GM10248 (cell line): ENCODE measurements around the gene CSNK1G1.

Experiments used
- CTCF ChIA-PET: fragments of 300-600 bp; sonication (Branson Sonifier 250); formaldehyde crosslinking; extraction: SDS; loops from one replicate; lab custom pipeline; 2021; ENCODE audit warnings: antibody characterized with exemption; lab: Yijun Ruan, JAX
- POLR2A ChIA-PET: fragments of 350-650 bp; sonication (Branson Sonifier 250); formaldehyde crosslinking; extraction: SDS; loops from one replicate; lab custom pipeline; 2020; ENCODE audit warnings: antibody characterized with exemption; lab: Yijun Ruan, JAX
- DNase-seq: peaks from one replicate; pipeline ENCODE4 v3.0.0; 2012; ENCODE audit errors: extremely low spot score
- CTCF ChIP-seq: IDR thresholded peaks from 2 replicates; pipeline ENCODE4 v1.5.1; 2012; ENCODE audit warnings: mild to moderate bottlenecking, low read depth; ENCODE audit errors: extremely low read depth, missing control alignments, control extremely low read depth

The CSNK1G1 gene

GRCh38 chr15:64216196-64216595, 139.8 kb downstream of the CSNK1G1 start:
- no peak for TF ChIP-seq CTCF
- DNase-seq: no peak
- ChIA-PET CTCF (interaction anchor here (0.9 to 2.5 kb wide), 11 partner anchors 8 to 512 kb away, joined by 3 to 12 read pairs (median 3); no protein-coding TSS in a partner anchor), POLR2A (no interaction called here)

- DNase-seq: no peak
- no peak for TF ChIP-seq CTCF
- POLR2A ChIA-PET: no interaction called here
- CTCF ChIA-PET: no interaction called here
Observed at GRCh38 chr15:64213646-64214045, 142.3 kb downstream of the CSNK1G1 start.

- ChIA-PET CTCF (interaction anchor here (1.0 kb wide), 1 partner anchor 36 kb away, joined by 3 read pairs; no protein-coding TSS in a partner anchor), POLR2A (no interaction called here)
- no peak for DNase-seq
- TF ChIP-seq CTCF: no peak
Observed at GRCh38 chr15:64211696-64212095, 144.3 kb downstream of the CSNK1G1 start.

GRCh38 chr15:64210371-64210770, 145.6 kb downstream of the CSNK1G1 start:
- ChIA-PET CTCF (interaction anchor here (0.6 to 1.6 kb wide), 4 partner anchors 10 to 517 kb away, joined by 3 to 4 read pairs (median 3); no protein-coding TSS in a partner anchor), POLR2A (no interaction called here)
- TF ChIP-seq CTCF: no peak
- no peak for DNase-seq

DNA sequence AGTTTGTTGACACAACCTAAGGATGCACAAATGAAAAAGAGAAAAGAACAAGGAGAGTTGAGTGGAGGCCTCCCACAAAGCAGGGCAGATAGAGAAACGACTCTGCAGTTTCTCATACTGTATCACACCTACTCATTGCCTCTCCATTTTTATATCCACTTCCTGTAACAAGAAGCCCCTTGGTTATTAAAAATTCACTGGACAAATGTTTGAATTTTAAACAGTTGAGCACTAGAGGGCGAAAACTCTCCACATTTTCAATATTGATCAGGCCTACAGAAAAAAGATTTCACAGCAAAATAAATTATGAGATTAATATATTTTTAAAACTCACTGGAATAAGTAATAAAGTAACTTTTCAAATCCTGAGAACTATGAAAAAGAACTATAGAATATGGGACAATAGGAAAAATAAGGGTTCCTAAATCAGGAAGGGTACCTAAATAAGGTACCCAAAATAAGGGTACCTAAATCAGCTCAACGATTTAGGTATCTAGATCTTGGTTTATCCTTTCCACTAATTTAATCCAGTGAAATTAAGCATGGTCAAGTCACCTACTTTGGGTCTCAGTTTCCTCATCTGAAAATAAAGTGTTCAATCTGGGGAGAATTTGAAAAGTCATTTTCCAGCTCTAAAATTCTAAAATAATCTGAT, 146.2 kb downstream of the CSNK1G1 start:
- TF ChIP-seq CTCF: peak; percentile 41
- POLR2A ChIA-PET: no interaction called here
- peak; percentile 38 for DNase-seq
- CTCF ChIA-PET: interaction anchor here (0.6 to 1.6 kb wide), 4 partner anchors 10 to 518 kb away, joined by 3 to 4 read pairs (median 3); no protein-coding TSS in a partner anchor

GRCh38 chr15:64205202-64205601, 150.8 kb downstream of the CSNK1G1 start:
- TF ChIP-seq CTCF: no peak
- ChIA-PET CTCF (no interaction called here), POLR2A (no interaction called here)

More at GRCh38 chr15:64205202-64205601, 150.8 kb downstream of the CSNK1G1 start:
- DNase-seq: no peak
